HG02759 (cell line): ENCODE results near the gene HTT.
"Not testable (repeated sequence)": the region's sequence is repeated elsewhere in the genome, so short reads cannot be mapped to it uniquely, and the experiment has no call there.

Source experiments
- ATAC-seq: cut with Tn5 transposase; IDR thresholded peaks from one replicate; pipeline ENCODE4 v1.9.1; 2021; ENCODE audit warnings: mild to moderate bottlenecking, moderate library complexity; ENCODE audit not compliant: unreplicated experiment

Gene HTT

GRCh38 chr4:3044870-3045819 lies 29.3 kb upstream of the HTT start:
- ATAC-seq: no peak

GRCh38 chr4:3046162-3046561 lies 28.3 kb upstream of the HTT start:
- no peak for ATAC-seq

- no peak for ATAC-seq
Observed at GRCh38 chr4:3046623-3047022, 27.9 kb upstream of the HTT start.

- peak; percentile 96 for ATAC-seq
Observed at GRCh38 chr4:3047464-3048286, 26.8 kb upstream of the HTT start.

- not testable (repeated sequence) for ATAC-seq
Observed at GRCh38 chr4:3051141-3051897, 23.2 kb upstream of the HTT start.

- no peak for ATAC-seq
Observed at GRCh38 chr4:3054169-3054759, 20.2 kb upstream of the HTT start.

GRCh38 chr4:3059943-3060342 lies 14.5 kb upstream of the HTT start:
- no peak for ATAC-seq

GRCh38 chr4:3060946-3061345 lies 13.5 kb upstream of the HTT start:
- ATAC-seq: no peak

- ATAC-seq: no peak
Observed at GRCh38 chr4:3062471-3062870, 12.0 kb upstream of the HTT start.

- no peak for ATAC-seq
Observed at GRCh38 chr4:3065551-3065950, 8.9 kb upstream of the HTT start.

- no peak for ATAC-seq
Observed at GRCh38 chr4:3066836-3067400, 7.6 kb upstream of the HTT start.

GRCh38 chr4:3067473-3068001 lies 6.9 kb upstream of the HTT start:
- ATAC-seq: no peak

- no peak for ATAC-seq
Observed at GRCh38 chr4:3069661-3070199, 4.8 kb upstream of the HTT start.

GRCh38 chr4:3070709-3071500 lies 3.6 kb upstream of the HTT start:
- ATAC-seq: no peak

- ATAC-seq: no peak
Observed at GRCh38 chr4:3071811-3072210, 2.7 kb upstream of the HTT start.

GRCh38 chr4:3073158-3074077 lies 1.1 kb upstream of the HTT start:
- ATAC-seq: peak; percentile 40

- ATAC-seq: peak; percentile 3
Observed at GRCh38 chr4:3074846-3075651, 568 bp downstream of the HTT start.
